ENCODE results near the gene BNIP2. TPM values are rescaled to one million over a fixed set of nuclear protein-coding genes. Genes with fewer than 3 reads are reported as not detected.
"Not testable (repeated sequence)": the region's sequence is repeated elsewhere in the genome, so short reads cannot be mapped to it uniquely, and the experiment has no call there.

BNIP2 gene, protein sequence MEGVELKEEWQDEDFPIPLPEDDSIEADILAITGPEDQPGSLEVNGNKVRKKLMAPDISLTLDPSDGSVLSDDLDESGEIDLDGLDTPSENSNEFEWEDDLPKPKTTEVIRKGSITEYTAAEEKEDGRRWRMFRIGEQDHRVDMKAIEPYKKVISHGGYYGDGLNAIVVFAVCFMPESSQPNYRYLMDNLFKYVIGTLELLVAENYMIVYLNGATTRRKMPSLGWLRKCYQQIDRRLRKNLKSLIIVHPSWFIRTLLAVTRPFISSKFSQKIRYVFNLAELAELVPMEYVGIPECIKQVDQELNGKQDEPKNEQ
- 48.9 and 67.9 TPM in 2 replicates for polyA plus RNA-seq (2014; cell fraction: cytosol; rRNA removed)
- polyA plus RNA-seq (2014; cell fraction: nucleus; rRNA removed): 41.6 and 46.3 TPM in 2 replicates

- peak; percentile 95 for DNase-seq (ENCODE audit: low spot score)
Measured at GRCh38 chr15:59688782-59689625, at the start of gene BNIP2. Gene BNIP2 (minus strand): TSS chr15:59689320. CDS start chr15:59682457, 6,863 bp downstream.

GRCh38 chr15:59738676-59739075, 49.6 kb upstream of the BNIP2 start:
- DNase-seq (ENCODE audit: low spot score): no peak

DNA sequence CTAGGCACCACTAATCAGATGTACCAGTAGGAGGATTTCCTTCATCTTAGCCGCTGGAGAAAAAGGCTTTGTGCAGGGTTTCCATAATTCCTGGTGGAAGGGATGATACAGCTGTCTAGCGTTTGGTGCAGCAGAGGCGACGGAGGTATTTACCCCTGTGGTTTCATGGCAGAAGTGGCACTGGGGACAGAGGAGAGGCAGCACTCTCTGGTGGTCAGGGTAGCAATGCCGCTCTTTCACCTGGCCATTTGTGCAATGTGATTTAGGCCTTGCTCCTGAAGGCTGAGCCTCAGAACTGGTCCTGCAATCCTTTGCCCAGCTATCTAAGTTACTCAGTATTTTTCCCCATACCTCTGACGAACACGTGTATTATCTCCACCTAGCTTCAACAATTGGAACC, 47.1 kb upstream of the BNIP2 start:
- no peak for DNase-seq (ENCODE audit: low spot score)

DNA sequence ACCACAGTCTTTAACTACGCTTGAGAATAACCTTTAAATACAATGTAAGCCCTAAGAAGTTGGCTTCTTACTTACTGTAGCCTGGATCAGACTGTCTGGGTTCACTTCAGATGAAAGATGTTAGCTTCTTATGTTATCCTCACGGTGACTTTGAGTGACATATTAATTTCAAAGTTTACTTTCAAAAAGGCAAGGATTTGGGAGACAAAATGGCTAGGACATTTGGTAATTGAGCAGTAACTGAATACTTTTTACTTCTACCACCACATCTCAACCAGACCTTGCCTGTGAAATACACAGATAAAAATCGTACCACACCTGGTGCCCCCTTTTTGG, 36.0 kb upstream of the BNIP2 start:
- DNase-seq (ENCODE audit: low spot score): no peak

- DNase-seq (ENCODE audit: low spot score): no peak
Measured at GRCh38 chr15:59723687-59724346, 34.7 kb upstream of the BNIP2 start.

DNA sequence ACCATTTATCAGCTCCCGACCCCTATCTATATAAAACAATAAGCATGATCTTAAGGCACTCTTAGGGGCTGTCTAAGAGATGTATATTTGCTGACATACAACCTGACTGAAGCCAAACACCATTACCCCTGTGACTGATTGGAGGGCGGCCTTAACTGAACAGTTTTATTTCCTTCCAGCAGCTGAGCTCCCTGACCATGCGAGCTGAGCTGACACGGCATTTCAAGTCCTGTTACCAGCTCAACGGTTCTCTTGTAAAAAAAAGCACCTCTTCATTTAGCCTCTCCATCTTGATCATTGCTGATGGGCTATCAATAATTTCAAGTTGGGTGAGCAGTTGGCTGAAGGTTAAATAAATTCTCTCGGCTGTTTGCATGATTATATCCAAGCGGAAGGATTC, 33.4 kb upstream of the BNIP2 start:
- DNase-seq (ENCODE audit: low spot score): no peak

DNA sequence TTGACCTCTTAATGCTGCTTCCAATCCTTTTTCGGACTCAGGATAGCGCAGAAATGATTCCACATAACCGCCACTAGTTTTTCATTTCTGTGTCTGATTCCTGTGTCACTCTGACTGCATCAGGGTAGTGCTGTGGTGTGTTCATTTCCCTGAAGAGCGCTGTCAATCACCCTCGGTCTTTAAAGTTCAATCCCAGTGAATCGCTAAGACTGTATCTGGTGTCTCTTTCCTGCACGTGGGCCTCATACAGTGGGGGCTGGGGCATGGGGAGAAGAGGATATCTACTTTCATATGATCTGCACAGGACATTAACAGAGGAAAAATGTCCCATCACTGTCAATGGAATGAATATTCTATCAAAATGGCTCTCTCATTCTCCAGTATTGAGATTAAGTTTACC, 32.9 kb upstream of the BNIP2 start:
- no peak for DNase-seq (ENCODE audit: low spot score)

DNA sequence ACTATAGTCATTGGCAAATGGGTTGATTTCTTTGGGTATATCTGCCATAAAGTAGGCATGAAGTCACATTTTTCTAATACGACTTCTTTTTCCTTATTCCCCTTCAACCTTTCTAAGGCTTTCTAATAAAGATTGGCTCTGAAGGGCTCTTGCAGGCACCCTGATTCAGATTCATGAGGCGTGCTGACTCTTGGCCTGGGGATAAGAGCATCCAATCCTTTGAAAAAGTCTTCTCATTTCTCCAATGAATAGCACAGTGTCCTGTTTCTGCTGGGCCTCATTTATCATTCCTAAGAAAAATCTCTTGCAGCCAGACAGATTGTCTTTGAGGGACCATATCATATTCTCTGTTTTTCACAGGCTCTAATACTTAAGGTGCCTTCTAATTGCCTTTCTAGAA, 32.3 kb upstream of the BNIP2 start:
- no peak for DNase-seq (ENCODE audit: low spot score)

GRCh38 chr15:59713177-59713576, 24.1 kb upstream of the BNIP2 start:
- no peak for DNase-seq (ENCODE audit: low spot score)

DNA sequence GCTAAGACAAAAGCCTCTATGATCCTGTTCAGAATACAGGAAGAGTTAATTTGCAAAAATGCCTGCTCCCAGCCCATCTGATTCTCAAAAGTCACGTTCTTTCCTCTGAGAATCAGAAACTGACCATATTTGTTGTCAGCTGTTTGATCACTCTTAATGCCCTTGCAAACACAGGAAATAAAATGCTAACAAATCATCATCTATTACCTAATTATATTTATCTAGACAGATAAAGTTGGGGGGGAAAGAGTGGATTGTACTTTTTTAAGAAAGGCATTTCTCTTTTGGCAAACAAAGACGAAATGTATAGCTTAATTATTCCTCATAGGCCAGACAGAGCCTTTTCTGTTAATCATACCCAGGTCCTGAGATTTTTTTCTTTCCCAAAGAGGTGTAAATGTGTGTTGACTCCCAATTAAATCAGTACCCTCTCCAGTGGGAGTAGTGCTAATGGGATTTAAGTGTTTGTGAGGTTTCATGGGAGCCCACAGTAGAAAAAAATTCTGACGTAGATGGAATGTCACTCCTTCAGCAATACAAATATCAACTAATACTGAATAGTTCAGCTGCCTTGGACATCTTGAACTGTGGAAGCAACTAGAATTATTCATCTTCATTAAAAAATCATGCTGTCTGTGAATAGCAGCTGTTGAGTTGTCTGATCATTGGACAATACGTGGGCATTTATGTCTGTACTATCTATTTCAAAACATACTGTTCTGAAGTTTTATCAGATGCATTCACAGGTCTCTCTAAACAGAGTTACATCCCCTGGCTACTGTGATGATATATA, 22.5 kb upstream of the BNIP2 start:
- no peak for DNase-seq (ENCODE audit: low spot score)

- no peak for DNase-seq (ENCODE audit: low spot score)
Measured at GRCh38 chr15:59707619-59708018, 18.5 kb upstream of the BNIP2 start.

GRCh38 chr15:59703979-59704796, 15.1 kb upstream of the BNIP2 start:
- no peak for DNase-seq (ENCODE audit: low spot score)

DNA sequence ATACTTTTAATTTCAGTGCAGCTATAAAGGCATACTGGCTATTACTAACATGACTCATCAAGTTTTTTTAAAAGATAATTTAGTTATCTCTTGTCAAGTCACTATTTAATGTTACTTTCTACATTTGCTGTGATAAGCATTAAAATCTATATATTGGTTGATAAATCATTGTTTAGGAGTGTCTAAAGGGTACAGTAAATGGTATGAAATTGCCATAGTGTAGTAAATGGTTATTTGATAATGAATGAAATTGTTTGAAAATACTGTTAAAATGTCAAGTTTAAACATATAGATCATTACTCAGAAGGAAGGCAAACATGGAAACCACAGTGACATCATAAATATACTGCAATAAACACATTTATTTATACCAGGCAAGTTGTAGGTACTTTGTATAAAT, 13.2 kb upstream of the BNIP2 start:
- no peak for DNase-seq (ENCODE audit: low spot score)

- no peak for DNase-seq (ENCODE audit: low spot score)
Measured at GRCh38 chr15:59701880-59702279, 12.8 kb upstream of the BNIP2 start.

GRCh38 chr15:59699810-59700431, 10.8 kb upstream of the BNIP2 start:
- DNase-seq (ENCODE audit: low spot score): no peak

GRCh38 chr15:59698065-59698464, 8.9 kb upstream of the BNIP2 start:
- not testable (repeated sequence) for DNase-seq (ENCODE audit: low spot score)

DNA sequence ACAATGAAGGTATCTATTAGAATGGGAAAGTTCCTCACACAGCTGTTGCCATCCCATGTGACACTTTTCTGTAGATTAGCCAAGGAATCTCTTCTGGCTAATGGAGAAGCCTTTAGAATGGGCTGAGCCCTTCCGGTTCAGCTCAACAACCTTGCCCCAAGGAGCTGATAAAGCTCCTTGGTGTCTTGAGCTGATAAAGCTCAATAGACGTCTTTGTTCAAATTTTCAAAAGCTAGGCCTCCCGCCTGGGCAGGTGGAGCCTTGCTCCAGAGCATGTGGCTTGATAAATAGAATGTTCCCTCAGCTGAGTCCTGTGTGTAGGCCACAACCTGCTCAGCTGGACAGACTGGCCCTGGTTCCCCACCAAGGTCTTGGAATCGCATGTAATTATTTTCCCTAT, 7.2 kb upstream of the BNIP2 start:
- no peak for DNase-seq (ENCODE audit: low spot score)

DNA sequence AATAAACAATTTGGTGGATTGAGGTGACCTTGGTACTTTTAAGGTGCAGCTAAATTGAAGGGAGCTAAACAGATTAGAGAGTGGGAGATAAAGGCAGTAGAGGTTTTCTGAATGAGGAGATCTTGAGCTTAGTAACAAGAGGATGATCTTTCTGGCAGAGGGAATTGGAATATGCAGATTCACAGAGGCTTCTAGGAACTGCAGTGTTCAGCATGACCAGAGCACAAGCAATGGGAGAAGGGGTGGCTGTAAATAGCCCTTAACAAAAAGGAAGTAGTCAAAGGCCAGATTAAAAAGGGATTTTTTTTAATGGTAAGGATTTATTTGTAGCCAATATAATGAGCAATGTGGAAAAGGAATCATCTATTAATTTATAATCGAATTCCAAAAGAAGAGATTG, 5.7 kb upstream of the BNIP2 start:
- no peak for DNase-seq (ENCODE audit: low spot score)

- DNase-seq (ENCODE audit: low spot score): peak; percentile 38
Measured at GRCh38 chr15:59691194-59691805, 2.2 kb upstream of the BNIP2 start.
